Activated CD8-positive, alpha-beta T cell treated with anti-CD3 and anti-CD28 coated beads for 36 hours (primary cell): ENCODE measurements around the gene TRMT61B. TPM values are rescaled to one million over a fixed set of nuclear protein-coding genes. Genes with fewer than 3 reads are reported as not detected.

ENCODE experiments used
- ATAC-seq: fragments of 200-7000 bp; cut with Tn5 transposase; one replicate; pipeline ENCODE4 v1.10.0; 2021; ENCODE audit warnings: mild to moderate bottlenecking, moderate library complexity
- CTCF ChIA-PET: fragments of 350-600 bp; sonication (Branson Sonifier 250); formaldehyde crosslinking; loops from one replicate; lab custom pipeline; 2021; ENCODE audit warnings: antibody characterized with exemption; lab: Charles Lee
- POLR2A ChIA-PET: fragments of 350-600 bp; sonication (Branson Sonifier 250); formaldehyde crosslinking; loops from one replicate; lab custom pipeline; 2021; ENCODE audit warnings: antibody characterized with exemption; lab: Charles Lee
- DNase-seq: peaks from one replicate; pipeline ENCODE4 v3.0.0-alpha.2; 2020
- H3K27ac Mint-ChIP-seq: one replicate; pipeline ENCODE4 v1.8.0; 2021; ENCODE audit warnings: mild to moderate bottlenecking, mixed read lengths
- H3K27me3 Mint-ChIP-seq: one replicate; pipeline ENCODE4 v1.8.0; 2021; ENCODE audit warnings: mixed read lengths
- H3K36me3 Mint-ChIP-seq: one replicate; pipeline ENCODE4 v1.8.0; 2021; ENCODE audit warnings: low read depth, mixed read lengths
- H3K4me1 Mint-ChIP-seq: one replicate; pipeline ENCODE4 v1.8.0; 2021; ENCODE audit warnings: low read depth, mixed read lengths
- H3K4me3 Mint-ChIP-seq: one replicate; pipeline ENCODE4 v1.8.0; 2021; ENCODE audit warnings: mild to moderate bottlenecking, moderate library complexity, mixed read lengths
- H3K9me3 Mint-ChIP-seq: one replicate; pipeline ENCODE4 v1.8.0; 2021; ENCODE audit warnings: mixed read lengths
- intact Hi-C: fragments of 100-400 bp; cut with micrococcal nuclease; formaldehyde crosslinking; loops from one replicate; pipeline ENCODE4 v1.10.0; 2022
- total RNA-seq, 2 experiments: library from RNA; stranded (reverse); gene quantifications; one replicate each; pipeline ENCODE4 v1.2.3, GENCODE V29; 2021
- TF ChIP-seq, protein P1 (sequence below): fragments of 200-600 bp; IDR thresholded peaks from one replicate; pipeline ENCODE4 v1.8.0; 2022; ENCODE audit warnings: antibody characterized with exemption, mild to moderate bottlenecking

Gene TRMT61B
- total RNA-seq, 2 experiments from 2014 or later, result 14.5 to 19.3 TPM

DNA sequence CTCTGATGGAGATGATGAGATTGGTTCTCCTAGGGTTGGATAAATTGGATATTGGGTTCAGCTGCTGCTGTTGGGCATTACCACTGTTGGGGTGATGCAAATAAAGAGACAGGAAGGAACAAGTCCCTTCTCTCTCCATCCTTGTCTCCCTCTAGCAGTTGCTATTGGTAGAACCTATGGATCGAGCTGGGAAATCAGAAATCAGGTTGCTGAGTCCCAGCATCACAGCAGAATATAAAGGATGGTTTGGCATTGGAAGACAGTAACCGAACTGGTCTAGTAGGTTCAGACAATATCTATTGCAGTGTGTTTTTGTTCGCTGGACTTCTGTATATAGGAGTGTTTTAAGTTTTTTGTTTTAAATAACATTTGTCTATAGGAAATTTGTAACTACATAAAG, 32.5 kb upstream of the TRMT61B start:
- TF ChIP-seq, protein P1, sequence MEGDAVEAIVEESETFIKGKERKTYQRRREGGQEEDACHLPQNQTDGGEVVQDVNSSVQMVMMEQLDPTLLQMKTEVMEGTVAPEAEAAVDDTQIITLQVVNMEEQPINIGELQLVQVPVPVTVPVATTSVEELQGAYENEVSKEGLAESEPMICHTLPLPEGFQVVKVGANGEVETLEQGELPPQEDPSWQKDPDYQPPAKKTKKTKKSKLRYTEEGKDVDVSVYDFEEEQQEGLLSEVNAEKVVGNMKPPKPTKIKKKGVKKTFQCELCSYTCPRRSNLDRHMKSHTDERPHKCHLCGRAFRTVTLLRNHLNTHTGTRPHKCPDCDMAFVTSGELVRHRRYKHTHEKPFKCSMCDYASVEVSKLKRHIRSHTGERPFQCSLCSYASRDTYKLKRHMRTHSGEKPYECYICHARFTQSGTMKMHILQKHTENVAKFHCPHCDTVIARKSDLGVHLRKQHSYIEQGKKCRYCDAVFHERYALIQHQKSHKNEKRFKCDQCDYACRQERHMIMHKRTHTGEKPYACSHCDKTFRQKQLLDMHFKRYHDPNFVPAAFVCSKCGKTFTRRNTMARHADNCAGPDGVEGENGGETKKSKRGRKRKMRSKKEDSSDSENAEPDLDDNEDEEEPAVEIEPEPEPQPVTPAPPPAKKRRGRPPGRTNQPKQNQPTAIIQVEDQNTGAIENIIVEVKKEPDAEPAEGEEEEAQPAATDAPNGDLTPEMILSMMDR, result no peak
- Mint-ChIP-seq H3K27ac (peak overlapping the region; percentile 76), H3K9me3 (no peaks in the 10 kb centered on the region), H3K27me3 (no peaks in the 10 kb centered on the region), H3K4me1 (peaks cover 62% of the 10 kb centered on the region), H3K36me3 (peaks cover 60% of the 10 kb centered on the region), H3K4me3 (no peak overlapping the region)
- no peak for DNase-seq
- ChIA-PET POLR2A (interaction anchor here (1.1 to 3.1 kb wide), 5 partner anchors 7 to 42 kb away, joined by 3 to 18 read pairs (median 6); partner anchors contain the start of genes TRMT61B and WDR43), CTCF (interaction anchor here (1.1 kb wide), 1 partner anchor 81 kb away, joined by 4 read pairs; no protein-coding TSS in a partner anchor)
- no peak for ATAC-seq
- intact Hi-C loops, result no loop called here

DNA sequence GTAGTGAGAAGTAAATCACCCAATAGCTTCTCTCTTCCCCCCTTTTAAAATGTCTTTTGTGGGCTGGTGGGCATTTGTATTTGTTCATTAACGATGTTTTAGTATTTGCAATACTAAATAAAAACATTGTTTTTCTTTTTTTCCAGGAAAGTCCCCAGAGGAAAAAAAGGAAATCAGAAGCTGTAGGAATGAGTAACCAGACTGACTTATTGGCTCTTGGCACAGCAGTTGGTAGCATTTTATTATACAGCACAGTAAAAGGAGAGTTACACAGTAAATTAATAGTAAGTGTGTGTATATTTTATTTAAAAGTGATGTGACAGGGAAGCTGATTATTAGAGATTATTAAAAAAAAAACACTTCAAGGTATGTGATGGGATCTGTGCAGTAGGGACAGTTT, 31.7 kb upstream of the TRMT61B start:
- Mint-ChIP-seq H3K27me3 (no peaks in the 10 kb centered on the region), H3K27ac (no peak overlapping the region), H3K9me3 (no peaks in the 10 kb centered on the region), H3K4me3 (no peak overlapping the region), H3K36me3 (peaks cover 60% of the 10 kb centered on the region), H3K4me1 (peaks cover 68% of the 10 kb centered on the region)
- TF ChIP-seq, protein P1, result no peak
- CTCF ChIA-PET, result interaction anchor here (1.1 to 1.3 kb wide), 2 partner anchors 32 to 80 kb away, joined by 3 to 4 read pairs; no protein-coding TSS in a partner anchor
- no peak for ATAC-seq
- intact Hi-C loops, result no loop called here
- POLR2A ChIA-PET, result interaction anchor here (0.9 to 3.1 kb wide), 8 partner anchors 8 to 43 kb away, joined by 3 to 8 read pairs (median 4); partner anchors contain the start of gene TRMT61B
- DNase-seq, result no peak

DNA sequence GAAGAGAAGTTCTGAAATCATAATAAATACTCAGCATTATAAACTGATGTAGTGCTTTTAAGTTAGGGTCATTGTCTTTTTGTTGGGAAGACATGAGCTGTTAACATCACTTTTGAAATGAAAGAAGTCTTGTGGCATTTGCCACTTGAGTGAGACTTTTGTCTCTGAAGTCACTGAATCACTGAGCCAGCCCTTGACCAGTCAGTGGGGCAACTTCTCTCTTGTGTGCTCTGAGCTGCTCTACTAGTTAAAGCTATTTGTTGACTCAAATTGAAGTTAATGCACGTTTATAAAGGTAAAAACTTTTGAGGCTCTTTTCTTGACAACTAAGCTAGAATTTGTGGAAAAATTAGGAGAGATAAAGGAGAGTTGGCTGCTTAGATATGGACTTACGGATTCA, 31.1 kb upstream of the TRMT61B start:
- intact Hi-C loops, result no loop called here
- DNase-seq (no peak), ATAC-seq (no peak)
- Mint-ChIP-seq H3K4me3 (no peak overlapping the region), H3K9me3 (no peaks in the 10 kb centered on the region), H3K4me1 (peaks cover 70% of the 10 kb centered on the region), H3K27ac (peak overlapping the region; percentile 40), H3K36me3 (peaks cover 58% of the 10 kb centered on the region), H3K27me3 (no peaks in the 10 kb centered on the region)
- ChIA-PET POLR2A (interaction anchor here (0.8 to 3.1 kb wide), 8 partner anchors 9 to 35 kb away, joined by 3 to 8 read pairs (median 4); partner anchors contain the start of gene TRMT61B), CTCF (interaction anchor here (0.8 to 1.3 kb wide), 3 partner anchors 9 to 79 kb away, joined by 3 to 4 read pairs (median 3); no protein-coding TSS in a partner anchor)
- TF ChIP-seq, protein P1, result no peak

DNA sequence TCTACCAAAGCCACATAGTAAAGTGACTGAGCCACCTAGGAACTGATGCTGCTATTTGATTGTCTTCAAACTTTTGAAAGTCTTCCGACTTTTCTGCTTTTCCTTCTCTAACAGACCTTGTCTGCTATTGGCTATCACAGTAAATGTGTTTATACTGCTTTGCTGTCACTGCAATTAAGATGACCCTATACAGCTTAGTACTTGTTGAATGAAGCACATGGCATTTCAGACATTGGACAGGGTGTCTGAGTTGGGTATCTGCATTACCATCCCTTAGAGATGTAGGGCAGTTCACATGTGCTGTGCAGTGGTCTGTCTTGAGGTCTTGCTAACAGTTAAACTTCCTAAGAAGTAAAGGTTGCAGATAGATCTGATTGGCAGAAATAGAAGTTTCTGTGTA, 27.9 kb upstream of the TRMT61B start:
- Mint-ChIP-seq H3K4me1 (peaks cover 50% of the 10 kb centered on the region), H3K36me3 (peaks cover 45% of the 10 kb centered on the region)
- CTCF ChIA-PET, result no interaction called here

More for the DNA sequence above, 27.9 kb upstream of the TRMT61B start:
- intact Hi-C loops, result no loop called here
- Mint-ChIP-seq H3K27me3 (no peaks in the 10 kb centered on the region), H3K27ac (peak overlapping the region; percentile 1), H3K4me3 (peak overlapping the region; percentile 100), H3K9me3 (no peaks in the 10 kb centered on the region)
- TF ChIP-seq, protein P1, result no peak
- POLR2A ChIA-PET, result interaction anchor here (0.6 to 1.1 kb wide), 3 partner anchors 9 to 28 kb away, joined by 3 to 5 read pairs (median 5); partner anchors contain the start of gene TRMT61B
- DNase-seq (no peak), ATAC-seq (no peak)
